Activated CD4-positive, alpha-beta T cell treated with anti-CD3 and anti-CD28 coated beads, Interleukin-2, Interleukin-4, amounts not matched to agents 100 ng/mL and 50 ng/mL, durations not matched to agents 16 hours and 8 hours (primary cell): ENCODE measurements around the gene TMED10.

Experiments
- DNase-seq: peaks from one replicate; pipeline ENCODE4 v3.0.0-alpha.2; 2020; ENCODE audit warnings: low spot score

Gene TMED10

DNA sequence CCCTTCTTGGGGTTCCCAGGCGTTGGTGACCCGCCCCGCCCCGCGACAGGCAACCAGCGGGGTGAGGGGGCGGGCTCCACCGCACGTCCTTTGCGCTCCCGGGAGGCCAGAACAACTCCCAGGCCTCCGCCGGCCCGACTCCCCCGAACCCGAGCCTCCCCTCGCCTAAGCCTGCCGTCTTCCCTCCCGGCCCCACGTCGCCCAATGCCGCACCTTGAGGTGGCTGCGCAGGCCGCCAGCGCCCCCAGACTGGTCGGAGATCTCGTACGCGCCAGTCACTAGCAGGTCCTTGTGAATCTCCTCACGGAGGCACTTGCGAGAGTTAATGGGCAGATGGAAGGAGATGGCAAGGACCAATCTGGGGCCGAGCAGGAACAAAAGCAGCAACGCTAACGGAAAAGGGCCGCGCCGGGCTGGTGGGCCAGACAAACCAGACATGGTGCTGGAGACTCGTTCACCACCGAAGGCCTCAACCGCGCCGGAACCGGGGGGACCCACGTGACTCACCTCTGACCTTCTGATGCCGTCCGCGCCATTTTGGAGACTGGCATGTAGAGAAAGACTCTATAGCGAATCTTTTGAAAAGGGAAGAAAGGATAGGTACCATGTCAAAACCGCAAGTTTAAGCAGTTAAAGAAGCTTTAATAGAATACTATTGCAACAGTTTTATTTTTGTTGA, at the start of gene TMED10:
TMED10 (minus strand) TSS at position 471 of the 679 bp plus-strand sequence; CDS start at position 438, 33 bp downstream.
- DNase-seq: peak; percentile 92

DNA sequence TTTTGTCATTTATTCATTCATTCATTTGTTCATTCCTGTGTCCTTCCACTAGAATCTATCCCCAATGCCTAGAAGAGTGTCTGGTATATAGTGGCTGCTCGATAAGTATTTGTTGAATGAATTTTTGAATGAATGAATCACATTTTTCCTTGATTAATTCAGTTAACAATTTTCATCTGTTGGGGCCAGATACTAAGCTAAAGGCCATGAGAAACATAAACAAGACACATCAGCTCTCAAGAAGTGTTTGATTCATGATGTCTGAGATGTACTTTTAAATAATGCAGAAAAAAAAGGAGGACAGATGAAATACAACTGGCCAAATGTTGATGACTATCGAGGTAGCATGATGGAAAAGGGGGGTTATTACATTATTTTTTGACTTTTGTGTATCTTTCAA, 48.1 kb upstream of the TMED10 start:
- no peak for DNase-seq

DNA sequence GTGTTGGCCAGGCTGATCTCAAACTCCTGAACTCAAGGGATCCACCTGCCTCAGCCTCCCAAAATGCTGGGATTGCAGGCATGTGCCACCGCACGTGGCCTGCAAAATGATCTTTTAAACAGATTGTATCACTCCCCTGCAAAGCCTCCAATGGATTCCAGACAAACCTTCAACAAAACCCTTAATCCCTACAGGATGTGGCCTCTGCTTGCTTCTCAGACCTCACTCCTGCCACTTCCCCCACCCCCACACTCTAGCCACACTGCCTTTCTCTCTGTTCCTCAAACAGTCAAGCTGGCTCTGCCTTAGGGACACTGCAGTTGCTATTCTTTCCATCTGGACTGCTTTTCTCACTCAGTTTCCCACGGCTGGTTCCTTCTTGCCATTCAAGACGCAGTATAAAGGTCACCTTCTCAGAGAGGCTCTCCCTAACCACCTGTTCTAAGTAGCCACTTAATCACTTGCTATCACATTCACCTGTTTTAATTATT, 47.3 kb upstream of the TMED10 start:
- no peak for DNase-seq

DNA sequence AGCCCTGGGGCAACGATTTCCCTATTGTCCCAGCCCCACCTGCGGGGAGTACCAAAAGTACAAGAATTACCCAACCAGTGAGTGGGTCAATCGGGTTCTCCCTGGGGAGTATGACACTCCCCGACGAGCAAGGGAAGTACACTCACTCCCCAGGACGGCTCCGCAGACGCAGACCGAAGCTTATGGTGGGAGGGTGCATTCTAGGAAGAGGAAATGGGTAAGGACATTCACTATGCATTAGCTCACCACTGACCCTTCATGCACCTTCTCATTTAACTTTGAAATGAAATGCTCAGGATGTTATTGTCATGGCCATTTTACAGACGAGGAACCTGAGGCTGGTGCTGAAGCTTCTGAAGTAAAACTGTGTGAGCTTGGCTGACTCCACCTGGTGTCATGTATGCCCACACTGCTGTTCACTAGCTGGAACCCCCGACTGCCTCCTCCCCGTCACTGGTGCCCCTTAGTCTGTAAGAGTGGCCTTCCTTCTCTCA, 45.8 kb upstream of the TMED10 start:
- DNase-seq: no peak

DNA sequence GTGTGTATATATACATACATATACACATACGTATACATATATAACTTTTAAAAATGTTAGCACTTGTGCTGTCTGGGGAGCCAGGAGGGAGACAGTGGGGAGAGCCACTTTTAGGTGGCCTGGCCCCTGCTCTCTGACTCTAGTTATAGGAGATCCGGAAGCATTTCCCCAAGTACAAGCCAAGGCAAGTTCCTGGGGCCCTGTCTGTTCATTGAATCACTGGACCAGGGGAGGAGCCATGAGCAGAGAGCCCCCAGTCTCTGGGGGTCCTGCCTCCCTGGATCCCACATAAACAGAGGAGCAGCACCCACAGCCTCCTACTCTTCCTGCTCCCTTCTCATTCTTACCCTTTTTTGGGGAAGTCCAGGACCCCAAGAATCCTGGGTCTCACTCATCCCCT, 45.4 kb upstream of the TMED10 start:
- DNase-seq: no peak

DNA sequence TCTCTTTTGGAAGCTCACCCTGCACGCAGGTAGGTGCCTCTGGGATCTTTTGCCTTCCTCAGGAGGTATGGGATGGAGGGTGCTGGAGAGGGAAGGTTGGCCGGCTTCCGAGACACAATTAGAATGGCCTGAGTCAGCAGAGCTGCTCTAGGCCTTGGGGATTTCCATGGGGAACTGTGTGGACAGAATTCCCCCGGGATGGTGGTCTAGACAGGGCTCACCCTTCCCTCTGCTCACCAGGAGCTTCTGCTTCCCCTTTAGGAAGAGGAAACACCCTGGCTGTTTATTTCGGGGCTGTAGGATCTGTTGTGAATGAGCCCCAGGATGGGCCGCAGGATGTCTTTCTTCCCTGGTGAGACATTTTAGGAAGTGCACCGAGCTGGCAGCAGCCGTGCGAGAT, 43.7 kb upstream of the TMED10 start:
- DNase-seq: no peak

DNA sequence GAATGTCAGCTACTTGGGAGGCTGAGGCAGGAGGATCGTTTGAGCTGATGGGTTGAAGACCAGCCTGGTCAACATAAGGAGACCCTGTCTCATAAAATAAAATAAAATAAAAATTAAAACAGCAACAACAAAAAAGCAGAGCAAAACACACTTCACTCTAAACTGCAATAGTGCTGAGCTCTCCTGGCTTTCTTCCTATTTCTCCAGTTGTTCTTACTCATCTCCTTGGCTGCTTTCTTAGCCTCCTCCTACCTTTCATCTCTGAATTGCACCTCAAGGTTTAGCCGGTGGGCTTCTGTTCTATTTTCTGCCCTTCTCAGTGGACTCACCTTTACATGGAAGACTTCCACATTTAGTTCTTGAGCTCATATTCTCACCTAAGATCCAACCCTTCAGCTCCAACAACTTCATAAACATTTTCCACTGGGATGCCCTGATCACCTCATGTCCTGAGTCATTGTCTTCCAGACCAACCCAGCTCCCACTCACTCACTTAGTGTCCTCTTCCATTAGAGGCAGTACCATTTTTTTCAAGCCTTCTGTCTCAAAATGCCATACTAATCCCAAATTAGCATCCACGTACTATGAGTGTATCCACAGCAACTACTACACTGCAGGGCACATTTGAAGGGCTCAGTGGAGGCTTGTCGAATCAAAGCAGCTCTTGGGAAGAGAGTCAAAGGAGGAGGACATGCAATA, 41.2 kb upstream of the TMED10 start:
- DNase-seq: no peak

DNA sequence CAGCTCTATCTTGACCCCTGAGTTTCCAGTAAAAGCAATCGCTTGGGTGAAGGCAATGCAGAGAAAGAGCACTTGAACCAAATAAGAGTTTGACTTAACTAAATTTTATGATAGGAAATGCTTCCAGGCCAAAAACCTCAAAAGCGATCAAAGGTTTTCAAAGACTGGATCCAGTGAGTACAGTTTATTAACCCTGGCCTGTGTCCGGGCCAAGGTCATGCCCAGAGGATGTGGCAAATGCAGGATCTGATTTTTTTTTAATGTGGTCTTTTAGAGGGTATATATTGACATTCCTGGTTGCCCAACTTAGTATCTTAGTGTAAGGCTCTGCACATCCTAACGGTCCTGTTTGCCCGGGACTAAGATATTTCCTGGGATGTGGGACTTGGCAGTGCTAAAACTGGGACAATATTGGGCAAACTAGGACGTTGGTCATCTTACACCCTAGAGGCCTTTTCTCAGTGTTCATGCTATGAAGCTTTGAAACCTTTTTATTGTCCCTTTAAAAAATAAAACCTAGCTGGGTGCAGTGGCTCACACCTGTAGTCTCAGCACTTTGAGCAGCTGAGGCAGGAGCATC, 40.1 kb upstream of the TMED10 start:
- no peak for DNase-seq

DNA sequence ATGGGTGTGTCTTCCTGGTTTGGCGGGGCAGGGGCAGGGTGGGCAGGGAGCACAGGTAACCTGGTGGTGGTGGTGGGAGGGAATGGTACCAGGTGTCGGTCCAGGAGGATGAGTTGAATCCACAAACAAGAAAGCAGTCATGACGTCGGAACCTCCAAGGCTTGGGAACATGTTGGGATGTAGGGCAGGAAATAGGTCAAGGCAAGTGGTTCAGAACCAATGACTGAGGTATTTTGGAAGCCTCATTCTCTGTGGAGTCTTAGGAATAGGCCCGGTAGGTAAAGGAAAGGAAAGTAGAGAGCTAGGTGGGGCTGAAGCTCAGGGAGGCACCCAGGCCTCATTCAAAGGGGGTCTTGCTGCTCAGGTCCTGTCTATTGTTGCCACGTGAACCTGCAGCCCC, 39.1 kb upstream of the TMED10 start:
- DNase-seq: no peak

DNA sequence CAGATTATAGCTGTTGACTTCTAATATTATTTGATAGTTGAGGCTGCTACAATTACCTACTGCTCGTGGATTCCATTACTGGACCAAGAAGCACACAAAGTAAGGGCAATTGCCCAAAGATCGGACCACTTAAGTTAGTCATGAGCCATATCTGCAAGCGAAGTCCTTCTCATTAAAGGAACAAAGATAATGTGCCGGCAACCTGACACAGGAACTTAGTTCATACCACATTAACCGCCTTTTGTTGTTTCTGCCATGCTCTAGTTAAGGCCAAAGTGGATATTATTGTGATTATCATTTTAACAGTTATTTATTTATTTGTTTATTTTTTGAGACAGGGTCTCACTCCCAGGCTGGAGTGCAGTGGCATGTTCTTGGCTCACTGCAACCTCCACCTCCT, 38.1 kb upstream of the TMED10 start:
- no peak for DNase-seq

DNA sequence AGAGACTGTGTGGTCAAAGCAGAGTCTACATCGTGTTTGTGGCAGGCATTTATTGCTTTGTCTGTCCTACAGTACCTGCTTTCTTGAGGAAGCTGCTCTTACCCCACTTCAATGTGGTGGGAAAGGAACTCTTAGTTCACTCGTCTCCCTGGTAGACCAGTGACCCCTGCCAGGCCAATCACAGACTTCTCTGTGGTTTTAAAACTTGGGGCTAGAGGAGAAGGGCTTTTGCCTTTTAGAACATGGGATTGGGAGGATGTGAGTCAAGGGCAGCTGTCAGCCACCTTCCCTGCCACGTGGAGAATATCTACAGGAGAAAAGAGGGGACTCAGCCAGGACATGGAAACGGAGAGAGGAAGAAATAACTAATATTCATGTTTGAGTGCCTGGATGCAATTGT, 36.8 kb upstream of the TMED10 start:
- no peak for DNase-seq

DNA sequence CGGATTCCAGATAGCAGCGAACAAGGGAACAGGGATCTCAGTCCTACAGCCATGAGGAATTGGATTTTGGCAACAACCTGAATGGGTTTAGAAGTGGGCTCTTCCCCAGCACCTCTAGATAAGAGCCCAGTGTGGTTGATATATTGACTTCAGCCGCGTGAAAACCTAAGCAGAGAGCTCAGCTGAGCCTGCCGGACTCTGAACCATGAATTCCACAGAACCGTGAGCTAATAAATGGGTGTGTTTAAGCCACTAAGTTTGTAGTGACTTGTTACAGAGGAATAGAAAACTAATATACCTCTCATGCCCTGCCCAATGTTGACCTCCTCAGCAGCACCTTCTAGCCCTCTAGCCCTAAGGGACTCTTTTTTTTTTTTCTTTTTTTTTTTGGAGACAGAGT, 32.4 kb upstream of the TMED10 start:
- no peak for DNase-seq

DNA sequence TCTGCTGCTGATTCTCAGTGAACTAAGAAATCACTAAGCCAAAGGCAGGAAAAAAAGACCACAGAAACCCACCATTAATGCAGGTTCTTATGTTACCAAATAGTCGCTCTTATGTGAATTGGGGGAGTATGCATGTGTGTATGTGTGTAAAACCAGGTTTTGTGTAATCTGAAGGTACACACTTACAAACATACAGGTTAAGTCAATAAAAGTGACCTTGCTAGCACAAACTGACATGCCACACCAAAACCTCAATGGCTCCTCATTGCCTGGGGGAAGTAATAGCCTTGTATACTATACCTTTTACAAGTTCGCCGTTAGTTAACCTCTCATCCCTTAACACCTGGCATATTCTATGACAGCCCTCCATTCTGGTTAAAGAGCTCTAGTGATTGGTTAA, 29.8 kb upstream of the TMED10 start:
- DNase-seq: no peak

DNA sequence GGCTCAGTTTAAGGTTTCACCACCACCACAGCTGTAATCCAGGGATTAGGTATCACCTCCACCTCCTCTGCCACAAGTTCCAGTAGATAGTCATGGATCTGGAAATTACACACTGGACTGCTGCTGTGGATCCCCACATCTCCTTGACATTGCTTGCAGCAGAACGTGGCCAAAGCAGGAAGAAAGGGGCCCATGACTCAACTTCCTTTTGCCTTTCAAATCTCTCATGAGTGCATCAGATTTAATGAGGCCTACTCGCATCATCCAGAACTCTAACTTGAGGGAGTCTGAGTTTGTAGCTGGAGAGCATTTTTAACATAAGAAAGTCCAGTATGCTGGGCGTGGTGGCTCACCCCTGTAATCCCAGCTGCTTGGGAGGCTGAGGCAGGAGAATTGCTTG, 29.2 kb upstream of the TMED10 start:
- peak; percentile 38 for DNase-seq

DNA sequence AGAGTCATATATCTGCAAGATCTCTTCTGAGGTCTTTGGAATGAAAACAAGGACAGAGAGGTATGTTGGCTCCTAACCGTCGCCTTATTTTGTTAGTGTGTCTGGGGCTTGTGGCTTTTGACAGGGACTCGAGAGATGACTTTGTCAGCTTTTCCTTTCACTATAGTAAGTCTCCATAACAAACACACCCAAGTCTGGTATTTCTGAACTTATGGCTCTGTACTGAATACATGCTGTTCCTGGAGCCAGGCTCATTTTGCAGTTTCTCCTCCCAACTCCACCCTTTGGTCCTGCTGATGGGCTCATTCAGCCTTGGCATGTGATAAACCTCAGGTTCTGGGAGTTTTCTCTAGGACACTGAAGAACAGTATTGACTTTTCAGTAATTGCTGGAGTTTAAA, 27.7 kb upstream of the TMED10 start:
- no peak for DNase-seq

DNA sequence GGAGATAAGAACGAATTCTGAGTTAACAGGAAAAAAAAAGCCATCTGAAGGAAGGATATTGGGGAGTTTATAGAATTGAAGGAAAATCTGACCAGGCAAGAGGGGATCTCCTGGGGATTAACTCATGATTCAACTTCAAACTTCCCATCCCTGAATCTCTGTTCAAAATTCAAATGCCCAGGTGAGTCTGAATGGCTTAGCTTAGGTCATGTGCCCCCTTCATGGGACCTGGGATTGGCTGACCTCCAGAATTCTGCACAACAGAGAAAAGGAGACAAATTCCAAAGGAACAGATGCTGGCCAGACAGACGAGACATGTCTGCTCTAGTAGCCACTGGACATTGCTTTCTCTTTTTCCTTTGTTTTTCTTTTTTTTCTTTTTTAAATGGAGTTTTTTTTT, 26.2 kb upstream of the TMED10 start:
- no peak for DNase-seq

DNA sequence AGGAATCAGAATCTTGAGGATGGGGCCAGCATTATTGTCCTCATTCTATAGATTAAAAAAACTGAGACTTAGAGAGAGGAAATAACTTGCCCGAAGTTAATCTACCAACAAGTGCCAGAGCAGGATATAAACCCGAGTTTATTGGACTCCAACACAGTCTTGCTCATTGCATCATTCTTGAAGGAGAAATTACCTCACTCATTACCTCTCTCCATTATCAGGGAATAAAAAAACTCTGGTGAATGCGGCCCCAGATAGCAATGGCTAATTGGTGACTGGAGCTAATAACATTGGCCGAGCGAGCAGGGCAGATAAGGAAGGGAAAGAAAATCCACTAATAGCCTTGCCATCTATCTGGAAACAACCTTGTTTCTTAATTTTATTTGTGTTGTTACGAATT, 24.7 kb upstream of the TMED10 start:
- DNase-seq: no peak

DNA sequence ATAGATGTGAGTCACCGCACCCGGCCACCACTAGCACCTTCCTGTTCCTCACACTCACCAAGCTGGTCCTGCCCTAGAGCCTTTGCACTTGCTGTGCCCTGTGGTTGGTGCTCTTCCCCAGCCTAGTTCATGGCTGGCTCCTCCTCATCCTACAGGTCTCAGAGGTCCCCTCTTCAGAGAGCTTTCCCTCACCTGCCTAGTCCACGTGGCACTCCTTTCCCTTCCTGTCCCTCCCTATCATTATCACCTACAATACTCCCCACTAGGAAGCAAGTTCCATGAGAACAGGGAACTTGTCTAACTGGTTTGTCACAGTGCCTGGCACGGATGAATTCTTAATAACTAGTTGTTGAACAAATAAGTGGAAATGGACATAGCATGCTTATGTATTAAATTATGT, 24.0 kb upstream of the TMED10 start:
- DNase-seq: no peak

DNA sequence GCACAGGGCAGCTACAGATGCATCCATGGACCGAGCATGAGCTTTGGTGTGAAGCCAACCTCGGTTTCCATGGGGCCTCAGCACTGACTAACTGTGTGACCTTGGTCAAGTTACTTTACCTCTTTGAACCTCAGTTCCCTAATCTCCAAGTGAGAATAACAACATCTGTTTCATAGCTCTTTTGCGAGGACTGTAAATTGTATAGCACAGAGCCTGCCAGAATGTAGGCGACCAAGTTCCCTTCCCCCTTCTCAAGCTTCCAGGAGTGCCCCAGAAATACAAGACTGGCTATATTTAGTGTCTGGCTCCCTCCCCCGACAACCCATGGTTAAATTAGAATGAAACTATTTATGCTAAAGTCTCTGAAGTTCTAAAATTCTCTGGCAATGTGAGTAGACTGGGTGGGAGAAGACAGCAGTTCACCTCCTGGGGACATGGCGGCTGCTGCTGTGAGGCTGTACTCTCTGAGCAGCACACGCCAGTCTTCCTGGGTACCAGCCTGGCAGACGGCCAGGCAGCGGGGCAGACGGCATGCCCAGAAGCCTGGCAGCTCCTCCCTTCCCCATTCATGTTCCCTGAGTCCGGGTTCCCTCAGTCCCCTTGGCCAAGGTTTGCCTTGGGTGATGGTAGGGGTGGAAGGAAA, 22.0 kb upstream of the TMED10 start:
- DNase-seq: no peak

DNA sequence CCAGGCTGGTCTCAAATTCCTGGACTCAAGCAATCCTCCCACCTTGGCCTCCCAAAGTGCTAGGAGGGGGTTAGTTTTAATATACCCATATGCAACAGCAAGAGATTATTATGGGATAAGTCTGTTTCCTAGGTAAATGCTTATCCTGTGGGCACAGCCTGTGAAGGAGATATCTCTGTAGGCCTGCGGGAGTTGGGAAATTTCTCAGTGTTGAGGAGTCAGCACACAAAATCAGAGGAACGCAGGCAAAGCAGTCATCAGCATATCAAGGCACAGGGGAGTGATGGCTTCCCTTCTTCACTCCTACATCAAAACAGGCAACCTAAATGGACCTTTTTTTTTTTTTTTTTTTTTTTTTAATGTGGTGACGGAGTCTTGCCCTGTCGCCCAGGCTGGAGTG, 20.9 kb upstream of the TMED10 start:
- no peak for DNase-seq

DNA sequence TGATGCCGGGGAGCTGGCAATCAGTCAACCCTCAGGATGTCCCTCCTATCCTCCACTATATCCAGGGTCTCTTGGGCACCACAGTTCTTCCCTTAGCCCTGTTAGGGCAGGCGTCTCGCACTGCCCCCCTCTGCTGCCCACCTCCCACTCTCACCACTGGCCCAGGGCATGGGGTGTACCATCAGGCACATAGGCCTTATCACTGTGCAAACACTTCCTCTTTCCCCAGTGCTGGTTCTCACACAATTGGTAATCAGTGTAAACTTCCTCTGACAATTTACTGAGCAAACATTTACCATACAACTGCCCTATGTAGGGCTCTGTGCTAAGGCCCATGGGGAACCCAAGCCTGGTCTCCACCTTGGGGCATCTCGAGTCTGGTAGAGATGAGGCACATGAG, 20.1 kb upstream of the TMED10 start:
- no peak for DNase-seq

DNA sequence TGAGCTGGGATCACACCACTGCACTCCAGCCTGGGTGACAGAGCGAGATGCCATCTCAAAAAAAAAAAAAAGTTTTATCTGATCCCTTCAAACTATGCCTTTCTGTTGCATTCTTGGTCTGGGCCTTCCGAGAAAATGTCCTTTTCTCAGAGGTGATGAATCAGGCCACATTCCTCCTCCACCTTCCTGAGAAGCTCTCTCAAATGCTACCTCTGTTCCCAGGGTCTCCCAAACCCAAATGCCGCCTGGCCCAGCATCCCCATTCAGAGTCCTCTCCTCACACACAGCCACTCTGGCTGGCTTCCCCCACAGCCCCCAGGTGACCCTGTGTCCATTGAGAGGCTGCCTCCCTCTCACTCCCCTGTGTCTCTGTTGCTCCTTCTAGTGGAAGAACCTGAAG, 19.7 kb upstream of the TMED10 start:
- DNase-seq: no peak

DNA sequence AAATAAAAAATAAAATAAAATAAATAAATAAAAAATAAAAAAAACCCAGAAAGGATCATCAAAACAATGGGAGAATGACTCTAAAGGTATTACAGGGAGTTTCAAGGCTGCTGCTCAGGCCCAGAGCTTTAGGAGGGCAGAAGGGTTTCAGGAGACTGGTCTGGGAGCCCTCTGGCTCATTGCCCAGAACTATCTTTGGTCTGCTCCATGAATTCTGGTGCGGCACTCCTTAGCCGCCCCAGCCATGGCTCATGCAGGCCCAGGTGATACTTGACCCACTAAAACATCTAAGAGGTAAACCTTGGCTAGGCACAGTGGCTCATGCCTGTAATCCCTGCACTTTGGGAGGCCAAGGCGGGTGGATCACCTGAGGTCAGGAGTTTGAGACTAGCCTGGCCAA, 14.7 kb upstream of the TMED10 start:
- DNase-seq: no peak
